ENCODE measurements around the gene CYBA.

- TF ChIP-seq CTCF (IDR thresholded peaks at IDR 0.05) (no peak), POLR2A (IDR thresholded peaks at IDR 0.05) (no peak)
These were observed 43.6 kb upstream of the CYBA start for GRCh38 chr16:88694221-88695087.

Measured in uterus (tissue), 2 donors.